ENCODE data around the gene HDAC5. TPM values are rescaled to one million over a fixed set of nuclear protein-coding genes. Genes with fewer than 3 reads are reported as not detected.
"Not testable (repeated sequence)": the region's sequence is repeated elsewhere in the genome, so short reads cannot be mapped to it uniquely, and the experiment has no call there.

The HDAC5 gene
- total RNA-seq, 1 donor from 2014 or later = 15.0 TPM

GRCh38 chr17:44038604-44039011 is 84.8 kb downstream of the HDAC5 start:
- intact Hi-C loops (cut with micrococcal nuclease) = no loop called here

GRCh38 chr17:44037471-44037870 is 86.0 kb downstream of the HDAC5 start:
- intact Hi-C loops (cut with micrococcal nuclease) = no loop called here

GRCh38 chr17:44034688-44035087 is 88.8 kb downstream of the HDAC5 start:
- intact Hi-C loops (cut with micrococcal nuclease) = not testable (repeated sequence)

- intact Hi-C loops (cut with micrococcal nuclease) = no loop called here
These were observed 89.5 kb downstream of the HDAC5 start for GRCh38 chr17:44033861-44034408.

GRCh38 chr17:44030482-44030881 is 93.0 kb downstream of the HDAC5 start:
- intact Hi-C loops (cut with micrococcal nuclease) = loop anchor here (1.0 kb wide), 1 partner anchor 11 kb away; no protein-coding TSS in a partner anchor

- intact Hi-C loops (cut with micrococcal nuclease) = loop anchor here (1.0 kb wide), 1 partner anchor 12 kb away; no protein-coding TSS in a partner anchor
These were observed 93.7 kb downstream of the HDAC5 start for GRCh38 chr17:44029736-44030135.

Other genes with a start within 250 kb of the HDAC5 start
- 0.86 and 1.2 TPM in 2 replicates for gene MPP2, start 216.1 kb downstream of the HDAC5 start, total RNA-seq
- gene PPY, start 181.2 kb downstream of the HDAC5 start, total RNA-seq = not detected in 2 replicates
- not detected in 2 replicates for gene PYY, start 169.7 kb downstream of the HDAC5 start, total RNA-seq
- gene NAGS, start 119.0 kb downstream of the HDAC5 start, total RNA-seq = 0.51 and 0.68 TPM in 2 replicates
- gene TMEM101, start 108.7 kb downstream of the HDAC5 start, total RNA-seq = 31.8 and 33.6 TPM in 2 replicates
- 65.9 and 66.4 TPM in 2 replicates for gene LSM12, start 57.0 kb downstream of the HDAC5 start, total RNA-seq
- 20.2 and 23.4 TPM in 2 replicates for gene G6PC3, start 52.9 kb downstream of the HDAC5 start, total RNA-seq
- gene HROB, start 18.3 kb upstream of the HDAC5 start, total RNA-seq = 11.1 and 12.4 TPM in 2 replicates
- 0.56 TPM in 1 of 2 replicates, not detected in the other for gene ASB16, start 47.1 kb upstream of the HDAC5 start, total RNA-seq
- gene TMUB2, start 63.3 kb upstream of the HDAC5 start, total RNA-seq = 28.4 and 33.2 TPM in 2 replicates
- 122 and 128 TPM in 2 replicates for gene ATXN7L3, start 76.2 kb upstream of the HDAC5 start, total RNA-seq
- 169 and 175 TPM in 2 replicates for gene UBTF, start 96.0 kb upstream of the HDAC5 start, total RNA-seq
- gene SLC4A1, start 144.5 kb upstream of the HDAC5 start, total RNA-seq = not detected in 2 replicates
- gene RUNDC3A, start 185.0 kb upstream of the HDAC5 start, total RNA-seq = 0.56 and 0.64 TPM in 2 replicates
- 116 and 123 TPM in 2 replicates for gene SLC25A39, start 201.2 kb upstream of the HDAC5 start, total RNA-seq
- gene GRN, start 221.7 kb upstream of the HDAC5 start, total RNA-seq = 58.0 and 65.5 TPM in 2 replicates
- gene FAM171A2, start 240.2 kb upstream of the HDAC5 start, total RNA-seq = 0.15 TPM in 1 of 2 replicates, not detected in the other